K562 (cell line): ENCODE results near the gene TMEM131L. TPM values are rescaled to one million over a fixed set of nuclear protein-coding genes. Genes with fewer than 3 reads are reported as not detected.

Experiments used
- CEBPB ChIP-seq: fragments of 450-650 bp; IDR thresholded peaks from 2 replicates; pipeline ENCODE4 v1.6.1; 2016; ENCODE audit warnings: missing genetic modification characterization, missing compliant biosample characterization
- CHD7 ChIP-seq: fragments of 200-600 bp; sonication (generic); IDR thresholded peaks from one replicate; pipeline ENCODE4 v1.6.1; 2012; ENCODE audit warnings: mild to moderate bottlenecking, low read depth, low read length, inconsistent platforms
- EP400 ChIP-seq: fragments of 450-650 bp; IDR thresholded peaks from 2 replicates; pipeline ENCODE4 v1.6.1; 2017; ENCODE audit warnings: antibody characterized with exemption, mild to moderate bottlenecking, moderate library complexity
- GATAD2A ChIP-seq: fragments of 450-650 bp; IDR thresholded peaks from 2 replicates; pipeline ENCODE4 v1.6.1; 2017
- HMG20A ChIP-seq: fragments of 450-650 bp; formaldehyde crosslinking; conservative IDR thresholded peaks from 2 replicates; pipeline ENCODE4 v1.4.0; 2020; ENCODE audit warnings: mild to moderate bottlenecking, mixed read lengths
- KAT8 ChIP-seq: fragments of 450-650 bp; IDR thresholded peaks from 2 replicates; pipeline ENCODE4 v1.6.1; 2016; ENCODE audit warnings: low read depth, mild to moderate bottlenecking
- MAFK ChIP-seq: IDR thresholded peaks from 2 replicates; pipeline ENCODE4 v1.6.1; 2011; ENCODE audit warnings: low read length, improper control_type of control experiment
- PCBP1 ChIP-seq: fragments of 200-400 bp; formaldehyde crosslinking; IDR thresholded peaks from 2 replicates; pipeline ENCODE4 v1.6.1; 2018; ENCODE audit warnings: mild to moderate bottlenecking, low read depth, low read length; ENCODE audit not compliant: poor library complexity, severe bottlenecking
- SAFB ChIP-seq: fragments of 200-400 bp; formaldehyde crosslinking; IDR thresholded peaks from 2 replicates; pipeline ENCODE4 v1.6.1; 2017; ENCODE audit warnings: low read depth, low read length, borderline replicate concordance
- TCFL5 ChIP-seq: fragments of 250-450 bp; sonication (Bioruptor Pico); conservative IDR thresholded peaks from 2 replicates; pipeline ENCODE4 v1.6.1; 2021; ENCODE audit warnings: mild to moderate bottlenecking, moderate library complexity, matching md5 sums
- ZC3H4 ChIP-seq: sonication (generic); formaldehyde crosslinking; IDR thresholded peaks from 2 replicates; pipeline ENCODE4 v1.9.0; 2021; ENCODE audit warnings: missing genetic modification reagents, borderline replicate concordance
- ZFPM2 ChIP-seq: fragments of 250-450 bp; sonication (Bioruptor Pico); IDR thresholded peaks from 2 replicates; pipeline ENCODE4 v1.5.1; 2022; ENCODE audit warnings: mild to moderate bottlenecking
- ZNF398 ChIP-seq: fragments of 250-450 bp; sonication (Bioruptor Pico); IDR thresholded peaks from 2 replicates; pipeline ENCODE4 v1.8.0; 2021; ENCODE audit warnings: moderate library complexity, mild to moderate bottlenecking, inconsistent platforms
- polyA plus RNA-seq, 8 experiments: library from polyadenylated mRNA; depleted of rRNA in 4 of 8; stranded (reverse) in 5 of 8; unstranded in 3 of 8; fragments of >200 nt; fragmentation: Nextera tagmentation in 2 of 8; fragmentation: Illumina TruSeq in 1 of 8; extraction: Ambion mirVana in 2 of 8; extraction: Trizol in 1 of 8; gene quantifications; 2 replicates each; pipeline versions ENCODE4 v1.2.1 to v1.2.3, GENCODE V29; 2011 to 2014; ENCODE audit warnings: inconsistent platforms in 1 of 8, missing spikeins in 1 of 8
- total RNA-seq, 7 experiments: library from RNA; depleted of rRNA in 6 of 7; stranded (reverse); fragments of >200 nt in 6 of 7; fragmentation: Illumina TruSeq in 2 of 7; extraction: Trizol in 2 of 7; gene quantifications; 2 replicates each; pipeline versions ENCODE4 v1.2.1 to v1.2.3, GENCODE V29; 2011 to 2021; ENCODE audit warnings: low replicate concordance in 1 of 7

TMEM131L gene
- total and polyA plus RNA-seq, 9 of the 15 experiments (the other 6 are each of a cell fraction or from before 2014, with no cell fraction given), result 1.2 to 20.8 (median 12.9) TPM

- TF ChIP-seq ZNF398 (CRISPR knock-in tag) (no peak), SAFB (no peak), CHD7 (no peak), MAFK (no peak), EP400 (no peak), HMG20A (CRISPR knock-in tag) (no peak), KAT8 (no peak), PCBP1 (no peak), ZFPM2 (CRISPR knock-in tag) (no peak), CEBPB (tag) (no peak), GATAD2A (no peak), ZC3H4 (CRISPR knock-in tag) (no peak), TCFL5 (CRISPR knock-in tag) (no peak)
These were observed 62.7 kb downstream of the TMEM131L start (continued) for GRCh38 chr4:153528705-153529485.
